Caki2 (cell line): ENCODE results near the gene UBE2E2. TPM values are rescaled to one million over a fixed set of nuclear protein-coding genes. Genes with fewer than 3 reads are reported as not detected.

ENCODE experiments used
- DNase-seq: peaks from one replicate; pipeline ENCODE4 v3.0.0-alpha.2; 2015; ENCODE audit warnings: low read depth
- in situ Hi-C: cut with HindIII; loops from 2 replicates; pipeline ENCODE4 v1.10.0; 2016; ENCODE audit warnings: low sequenced_read_pairs, low pct_unique_long_range_greater_than_20kb, mixed read lengths
- total RNA-seq: library from RNA; depleted of rRNA; stranded (reverse); fragments of >200 nt; shearing (Covaris generic); gene quantifications from 2 replicates; pipeline ENCODE4 v1.2.3, GENCODE V29; 2014; ENCODE audit warnings: low replicate concordance

Gene UBE2E2
- total RNA-seq, 1 experiment from 2014 or later = 37.9 TPM

DNA sequence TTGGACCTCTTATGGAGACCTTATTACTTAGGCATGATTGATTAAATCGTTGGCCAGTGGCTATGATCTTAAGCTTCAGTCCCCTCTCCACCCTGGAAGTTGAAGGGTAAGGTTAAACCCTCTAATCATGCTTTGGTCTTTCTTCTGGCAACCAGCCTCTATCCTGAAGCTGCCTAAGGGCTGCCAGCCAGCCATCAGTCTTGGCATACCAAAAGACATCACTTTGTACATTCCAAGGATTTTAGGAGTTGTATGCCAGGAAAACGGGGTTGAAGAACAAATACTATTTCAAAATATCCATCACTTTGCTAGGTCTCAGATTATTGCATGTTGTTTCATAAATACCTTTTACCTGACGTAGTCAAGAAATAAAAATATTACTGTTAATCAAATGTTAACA lies 28.9 kb downstream of the UBE2E2 start:
- no peak for DNase-seq
- in situ Hi-C loops = no loop called here

DNA sequence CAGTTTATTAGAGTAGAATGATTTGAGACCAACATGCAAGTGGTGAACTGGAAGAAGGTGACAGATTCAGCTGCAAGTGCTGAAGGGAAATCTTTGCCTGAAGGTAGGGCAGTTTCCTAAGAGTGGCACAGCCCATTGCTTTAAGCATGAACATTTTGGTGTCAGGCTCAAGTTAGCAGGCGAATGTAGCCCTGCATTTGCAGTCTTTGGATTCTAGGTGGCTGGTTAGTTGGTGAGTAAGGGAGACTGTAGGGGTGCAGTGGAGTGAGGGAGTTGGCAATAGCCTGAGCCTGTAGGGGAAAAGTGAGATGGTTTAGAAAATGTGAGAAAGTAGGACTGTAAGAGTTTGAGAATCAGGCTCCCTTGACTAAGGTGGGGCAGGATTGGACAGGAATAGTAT lies 29.7 kb downstream of the UBE2E2 start:
- DNase-seq = no peak
- in situ Hi-C loops = no loop called here

DNA sequence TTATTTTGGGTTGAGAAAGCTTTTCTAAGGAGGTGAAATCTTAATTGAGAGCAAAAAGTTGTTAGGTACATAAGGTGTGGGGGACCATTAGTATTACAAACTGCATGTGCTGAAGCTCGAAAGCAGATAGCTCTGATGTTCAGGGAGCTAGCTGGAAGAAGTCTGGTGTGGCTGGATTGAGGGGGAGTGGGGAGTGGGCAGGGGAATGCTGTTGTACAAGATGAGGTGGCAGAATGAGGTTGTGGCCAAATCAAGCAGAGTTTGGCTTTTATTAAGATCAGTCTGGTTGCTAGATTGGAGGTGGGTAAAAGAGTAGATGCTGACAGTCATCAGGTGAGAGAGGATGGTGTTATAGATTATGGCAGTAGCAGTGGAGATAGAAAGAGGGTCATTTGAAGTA lies 32.1 kb downstream of the UBE2E2 start:
- in situ Hi-C loops = no loop called here

DNA sequence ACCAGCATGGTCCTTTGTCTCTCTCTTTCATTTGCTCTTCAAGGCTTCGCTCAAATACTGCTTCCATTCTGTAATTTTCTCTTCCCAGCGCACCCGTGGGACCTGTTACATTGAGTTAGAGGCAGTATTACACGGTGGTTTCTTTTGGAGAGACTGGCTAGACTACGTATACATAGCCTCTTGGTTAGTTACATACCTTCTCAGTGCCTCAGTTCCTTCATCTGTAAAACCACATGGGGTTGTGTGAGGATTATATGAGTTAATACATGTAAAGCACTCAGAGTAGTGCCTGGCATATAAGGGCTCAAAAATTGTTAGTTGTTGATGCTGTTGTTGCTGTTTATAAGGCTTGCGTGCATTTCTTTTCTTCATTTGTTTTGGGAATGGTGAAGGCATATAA lies 33.8 kb downstream of the UBE2E2 start:
- in situ Hi-C loops = no loop called here
- no peak for DNase-seq

More for the DNA sequence above, 32.1 kb downstream of the UBE2E2 start:
- no peak for DNase-seq

DNA sequence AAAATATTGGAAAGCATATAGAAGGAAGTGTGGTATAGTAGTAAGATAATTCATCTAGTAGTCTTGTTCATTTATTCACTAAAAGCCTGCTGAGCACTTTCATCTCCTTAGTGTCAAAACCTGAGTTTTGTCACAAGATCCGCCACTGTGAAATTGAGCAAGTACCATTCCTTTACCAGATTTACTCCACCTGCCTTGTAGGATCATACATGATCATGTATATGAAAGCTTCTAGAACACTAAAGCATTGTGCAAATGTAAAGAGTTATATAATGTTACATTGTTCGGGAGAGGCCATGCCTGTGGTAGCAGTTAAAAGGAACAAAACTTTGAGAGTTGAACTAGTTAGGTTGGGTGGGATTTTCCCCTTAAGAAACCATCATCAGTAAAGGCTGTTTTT lies 35.0 kb downstream of the UBE2E2 start:
- DNase-seq = no peak
- in situ Hi-C loops = no loop called here

DNA sequence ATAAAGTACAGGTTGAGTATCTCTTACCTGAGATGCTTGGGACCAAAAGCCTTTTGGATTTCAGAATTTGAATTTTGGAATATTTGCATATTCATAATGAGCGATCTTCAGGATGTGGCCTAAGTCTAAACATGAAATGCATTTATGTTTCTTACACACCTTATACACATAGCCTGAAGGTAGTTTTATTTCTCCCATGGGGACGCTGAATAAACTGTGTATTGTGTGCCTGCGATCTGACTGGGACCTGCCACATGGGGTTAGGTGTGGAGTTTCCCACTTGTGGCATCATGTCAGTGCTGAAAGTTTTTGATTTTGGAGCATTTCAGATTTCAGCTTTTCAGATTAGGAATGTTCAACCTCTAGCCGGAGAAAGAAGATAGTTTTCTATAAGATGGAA lies 35.5 kb downstream of the UBE2E2 start:
- in situ Hi-C loops = no loop called here
- DNase-seq = no peak

DNA sequence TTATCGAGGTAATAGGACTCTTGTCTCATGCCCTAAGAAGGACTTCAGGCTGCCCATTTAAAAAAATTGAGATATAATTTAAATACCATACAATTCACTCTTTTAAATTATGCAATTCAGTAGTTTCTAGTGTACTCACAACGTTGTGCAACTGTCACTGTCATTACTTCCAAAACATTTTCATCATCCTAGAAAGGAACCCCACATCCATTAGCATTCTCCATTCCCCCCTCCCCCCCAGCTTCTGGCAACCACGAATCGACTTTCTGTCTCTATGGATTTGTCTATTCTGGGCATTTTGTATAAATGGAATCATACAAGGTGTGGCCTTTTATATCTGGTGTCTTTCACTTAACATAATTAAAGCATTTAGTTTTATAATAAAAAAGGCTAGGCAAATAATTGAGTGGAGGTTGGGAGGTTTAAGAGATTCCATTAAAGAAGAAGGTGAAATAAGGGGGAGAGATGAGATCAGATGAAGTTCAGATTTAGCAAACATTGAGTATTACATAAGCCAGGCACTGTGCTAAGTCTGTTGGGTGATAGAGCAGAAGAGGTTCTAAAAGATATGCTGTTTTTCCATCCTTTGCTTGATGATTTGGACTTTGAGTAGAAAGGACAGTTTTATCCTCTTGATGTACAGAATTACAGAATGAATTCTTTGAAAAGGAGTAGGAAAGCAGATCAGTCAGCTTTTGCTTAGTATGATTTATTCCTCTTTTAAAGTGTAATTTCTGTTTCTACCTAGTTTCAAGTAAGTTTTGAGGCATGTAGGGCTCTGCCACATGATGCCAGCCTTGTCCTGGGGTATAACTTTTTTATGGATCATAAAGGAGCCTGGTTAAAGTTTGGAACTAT lies 36.3 kb downstream of the UBE2E2 start:
- no peak for DNase-seq
- in situ Hi-C loops = no loop called here

DNA sequence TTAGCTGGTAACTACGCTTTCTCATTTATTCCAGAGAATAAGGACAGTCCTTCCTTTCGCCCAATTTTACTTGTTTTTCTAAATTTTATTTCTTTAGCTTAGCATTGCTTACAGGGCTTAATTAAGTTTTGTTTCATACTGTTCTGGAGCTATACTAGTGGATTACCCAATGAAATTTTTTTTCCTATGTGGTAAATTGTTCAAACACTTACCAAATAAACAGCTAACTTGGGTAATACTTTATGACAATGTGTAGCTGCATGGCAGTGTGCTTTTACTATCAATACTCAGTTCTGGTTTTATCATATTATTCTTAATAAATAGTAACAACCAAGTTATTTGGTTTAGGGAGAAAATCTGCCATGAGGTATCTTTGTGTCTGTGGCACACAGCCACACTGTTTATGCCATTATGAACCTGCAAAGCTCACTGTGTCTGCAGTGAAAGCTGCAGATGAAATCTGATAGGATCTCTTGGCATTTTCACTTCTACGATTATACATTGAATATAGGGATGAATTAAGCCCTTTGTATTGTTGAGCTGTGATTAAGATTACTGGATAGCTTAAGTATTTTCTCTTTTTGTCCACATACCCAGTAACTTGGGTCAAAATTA lies 37.2 kb downstream of the UBE2E2 start:
- in situ Hi-C loops = no loop called here
- DNase-seq = no peak

DNA sequence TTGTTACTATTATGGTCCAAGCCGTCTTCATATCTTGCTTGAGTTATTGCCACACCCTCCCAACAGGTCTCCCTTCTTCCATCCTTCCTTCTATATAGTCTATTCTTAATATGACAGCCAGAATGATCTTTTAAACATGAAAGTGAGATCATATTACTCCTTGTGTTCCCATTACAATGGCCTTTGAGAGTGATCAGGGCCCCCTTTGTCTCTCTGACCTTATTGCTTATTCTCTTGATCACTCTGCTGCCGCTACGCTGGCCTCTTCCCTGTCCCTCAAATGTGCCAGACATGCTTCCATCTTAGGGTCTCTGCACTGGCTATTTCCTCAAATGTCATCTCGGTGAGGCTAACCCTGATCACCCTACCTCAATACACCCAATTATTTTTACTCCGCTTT lies 38.1 kb downstream of the UBE2E2 start:
- DNase-seq = no peak
- in situ Hi-C loops = no loop called here

DNA sequence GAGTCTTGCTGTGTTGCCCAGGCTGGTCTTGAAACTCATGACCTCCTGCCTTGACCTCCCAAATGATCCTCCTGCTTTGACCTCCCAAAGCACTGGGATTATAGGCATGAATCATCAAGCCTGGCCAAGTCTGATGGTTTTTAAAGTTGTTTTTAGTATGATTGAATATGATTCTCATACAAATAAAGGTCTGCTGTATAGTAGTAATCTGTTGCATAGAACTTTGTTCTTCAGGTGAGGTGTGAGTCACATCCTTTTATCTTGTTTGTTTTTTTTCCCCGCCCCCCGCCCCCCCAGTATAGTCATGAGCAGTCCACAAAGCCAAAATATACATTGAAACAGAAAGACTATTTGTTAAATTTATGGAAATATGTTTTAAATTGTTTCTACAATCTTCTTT lies 39.0 kb downstream of the UBE2E2 start:
- DNase-seq = no peak
- in situ Hi-C loops = no loop called here

DNA sequence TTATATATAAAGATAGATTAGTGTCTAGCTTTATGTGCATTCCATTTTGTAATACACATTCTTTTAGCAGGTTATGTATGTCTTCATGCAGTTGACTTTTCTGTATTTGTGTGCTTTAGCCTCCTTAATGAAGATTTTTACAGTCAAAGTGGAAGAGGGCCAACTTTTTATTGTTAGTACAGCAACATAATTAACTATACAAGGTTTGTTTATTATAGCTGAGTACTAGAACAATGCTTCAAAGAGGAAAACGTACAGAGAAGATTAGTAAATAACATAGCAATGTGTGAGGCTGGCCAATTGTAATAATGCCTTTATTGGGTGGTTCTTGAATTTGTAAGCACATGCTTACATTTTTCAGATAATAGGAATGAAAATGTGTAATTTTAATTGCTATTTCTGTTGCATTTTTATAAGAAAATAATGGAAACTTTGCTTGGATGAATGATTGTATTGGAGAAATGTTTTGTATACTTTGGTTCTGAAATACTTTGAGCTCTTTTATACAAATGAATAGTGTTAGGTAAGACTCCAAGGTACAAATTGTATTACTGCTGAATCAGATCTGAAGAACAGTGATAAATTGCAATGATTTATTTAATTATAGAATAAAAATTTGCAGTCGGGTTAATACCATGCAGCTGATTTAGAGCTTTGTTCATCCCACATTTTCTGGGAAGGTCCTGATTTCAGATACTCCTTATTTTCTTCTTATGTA lies 41.4 kb downstream of the UBE2E2 start:
- in situ Hi-C loops = no loop called here
- no peak for DNase-seq

DNA sequence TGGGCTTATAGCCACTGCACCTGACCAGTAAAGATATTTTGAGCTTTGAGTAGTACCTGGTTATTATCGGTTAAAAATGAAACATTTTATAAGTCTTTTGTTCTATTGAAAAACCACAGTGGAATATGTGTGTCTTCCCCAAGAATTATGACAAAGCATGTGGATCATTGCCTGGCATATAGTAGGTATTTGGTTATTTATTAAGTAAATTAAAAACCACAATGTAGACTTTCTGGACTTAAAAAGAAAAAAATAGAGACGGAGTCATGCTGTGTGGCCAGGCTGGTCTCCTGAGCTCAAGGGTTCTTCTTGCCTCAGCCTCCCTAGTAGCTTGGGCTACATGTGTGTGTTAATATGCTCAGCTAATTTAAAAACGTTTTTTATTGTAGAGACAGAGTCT lies 43.5 kb downstream of the UBE2E2 start:
- in situ Hi-C loops = no loop called here
- DNase-seq = peak; percentile 43

DNA sequence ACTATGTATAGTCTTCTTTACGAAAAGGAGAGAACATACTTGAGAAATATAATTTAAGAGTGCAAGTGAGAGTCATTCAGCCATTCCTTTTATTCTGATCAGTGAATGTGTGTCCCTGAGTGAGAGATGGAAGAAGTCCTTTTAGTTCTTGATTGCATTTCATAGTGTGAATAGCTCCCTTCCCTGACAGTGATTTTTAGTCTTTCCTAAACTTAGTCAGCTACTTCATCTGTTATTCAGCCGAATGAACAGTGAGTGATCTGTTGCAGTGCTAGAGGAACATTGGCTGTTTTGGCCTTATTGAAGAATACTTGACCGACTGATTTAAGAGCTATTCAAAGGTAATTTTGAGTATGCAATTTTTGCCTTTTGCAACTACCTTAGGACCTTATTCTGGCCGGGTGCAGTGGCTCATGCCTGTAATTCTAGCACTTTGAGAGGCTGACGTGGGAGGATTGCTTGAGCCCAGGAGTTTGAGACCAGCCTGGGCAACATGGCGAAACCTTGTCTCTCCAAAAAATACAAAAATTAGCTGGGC lies 45.5 kb downstream of the UBE2E2 start:
- DNase-seq = no peak
- in situ Hi-C loops = no loop called here

DNA sequence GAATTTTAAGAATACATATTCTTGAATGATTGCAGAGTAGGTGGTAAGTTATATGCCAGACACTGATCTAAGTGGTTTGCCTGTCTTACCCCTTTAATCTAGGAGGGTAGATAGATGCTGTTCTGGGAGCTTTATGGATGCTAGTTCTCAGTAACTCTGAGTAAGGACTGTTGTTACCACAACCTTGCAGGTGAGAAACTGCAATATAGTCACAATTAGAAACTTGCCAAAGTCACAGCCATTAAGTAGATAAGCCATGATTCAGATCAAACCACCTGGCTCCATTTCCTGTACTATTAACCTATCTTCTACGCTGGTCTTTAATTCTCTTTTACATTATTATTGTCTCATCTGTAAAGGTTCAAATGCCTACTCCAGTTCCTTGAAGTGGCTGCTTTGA lies 46.8 kb downstream of the UBE2E2 start:
- in situ Hi-C loops = no loop called here
- DNase-seq = no peak

DNA sequence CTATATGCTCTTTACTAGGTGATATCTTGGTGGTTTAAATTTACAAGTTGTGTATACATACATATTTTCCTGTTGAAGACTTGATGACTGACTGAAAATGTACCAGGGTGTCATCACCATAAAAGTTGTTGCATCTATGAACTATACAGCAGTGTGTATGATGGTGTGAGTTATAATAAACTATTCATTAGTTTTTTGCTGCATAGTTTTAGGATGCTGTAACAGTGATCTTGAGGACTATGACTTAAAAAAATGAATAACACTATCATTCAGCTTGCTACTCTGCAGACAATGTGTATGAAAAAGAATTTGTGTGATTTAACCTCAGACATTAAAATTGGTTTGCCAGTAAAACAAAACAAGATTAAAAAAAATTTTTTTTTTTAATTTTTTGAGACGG lies 49.0 kb downstream of the UBE2E2 start:
- in situ Hi-C loops = no loop called here
- DNase-seq = no peak

DNA sequence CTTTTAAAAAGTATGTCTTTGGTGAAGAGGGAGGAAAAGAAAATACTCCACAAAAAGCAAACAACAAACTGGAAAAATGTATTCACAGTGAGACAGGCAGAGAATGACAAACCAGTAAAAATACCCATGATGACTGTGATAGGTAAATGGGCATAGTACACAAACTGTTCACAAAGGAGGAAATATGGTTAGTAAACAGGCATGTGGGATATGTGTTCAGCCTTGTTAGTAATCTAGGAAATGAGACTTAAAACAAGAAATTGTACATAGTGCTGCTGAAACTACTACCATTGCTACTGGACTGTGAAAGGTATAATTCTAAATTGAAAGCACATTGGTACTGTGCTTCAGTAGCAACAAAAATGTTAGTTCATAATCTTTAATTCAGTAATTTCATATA lies 50.1 kb downstream of the UBE2E2 start:
- no peak for DNase-seq
- in situ Hi-C loops = no loop called here

DNA sequence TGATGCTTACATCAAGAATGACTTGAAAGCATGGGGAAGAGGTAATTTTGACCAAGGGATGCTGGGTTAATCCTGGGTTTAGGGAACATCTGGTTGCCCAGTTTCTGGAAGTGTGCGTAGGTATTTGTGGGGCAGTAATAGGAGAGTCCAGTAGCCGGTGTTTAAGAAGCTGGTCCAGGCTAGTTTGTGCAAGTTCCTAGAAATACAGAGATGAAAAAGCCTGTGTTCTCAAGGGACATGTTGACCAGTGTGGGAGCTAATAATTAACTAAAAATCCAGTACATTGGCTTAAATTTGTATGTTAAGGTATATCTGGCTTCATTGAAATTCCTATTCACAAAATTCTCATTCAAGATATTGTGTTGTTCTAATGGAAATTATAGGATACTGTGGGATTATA lies 51.2 kb downstream of the UBE2E2 start:
- DNase-seq = no peak
- in situ Hi-C loops = no loop called here

DNA sequence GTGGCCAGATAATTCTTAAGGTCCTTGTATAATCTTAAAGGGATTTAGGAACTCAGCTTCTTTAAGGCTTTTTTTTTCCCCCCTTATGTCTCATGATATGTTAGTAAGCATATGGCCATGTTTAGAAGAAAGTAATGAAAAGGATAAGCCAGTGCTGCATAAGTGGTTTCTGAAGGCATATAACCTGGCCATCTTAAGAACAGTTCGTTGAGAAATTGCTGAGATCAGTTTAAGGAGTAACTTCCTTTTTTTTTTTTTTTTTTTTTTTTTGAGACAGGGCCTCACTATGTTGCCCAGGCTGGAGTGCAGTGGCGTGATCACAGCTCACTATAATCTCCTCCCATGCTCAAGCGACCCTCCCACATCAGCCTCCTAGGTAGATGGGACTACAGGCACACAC lies 51.7 kb downstream of the UBE2E2 start:
- in situ Hi-C loops = no loop called here
- DNase-seq = no peak

DNA sequence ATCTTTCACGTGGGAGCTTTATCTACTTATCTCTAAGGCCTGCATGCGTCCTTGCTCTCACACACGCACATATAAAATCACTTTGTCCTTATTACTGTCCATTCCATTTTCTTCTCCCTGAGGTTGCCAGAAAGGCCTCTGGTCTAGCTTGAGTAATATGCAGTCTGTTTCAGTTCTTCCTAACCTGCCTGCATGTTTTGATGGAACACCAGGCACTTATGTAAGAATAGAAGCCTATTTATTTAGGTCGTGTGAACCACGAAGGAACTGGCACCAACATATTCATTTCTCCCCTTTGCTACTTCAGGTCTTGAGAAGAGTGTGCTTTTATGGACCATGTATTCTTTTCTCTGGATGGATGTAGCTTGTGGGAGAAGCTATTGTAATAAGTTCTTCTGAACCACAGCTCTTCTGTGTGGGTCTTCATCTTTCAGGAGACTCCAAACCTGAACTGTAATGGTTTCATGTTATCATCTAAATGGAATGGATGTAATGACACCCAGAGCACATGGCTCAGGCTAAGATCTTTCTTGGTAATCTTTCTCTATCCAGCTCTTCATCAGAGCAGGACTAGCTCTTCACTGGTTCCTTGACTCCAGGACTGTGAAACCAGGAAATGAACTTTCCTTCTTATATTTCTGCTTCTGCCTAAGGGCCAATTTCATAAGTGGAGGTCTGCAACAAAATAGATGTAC lies 53.8 kb downstream of the UBE2E2 start:
- DNase-seq = no peak
- in situ Hi-C loops = no loop called here
